ENCODE results near the gene C11orf71.

The C11orf71 gene, protein sequence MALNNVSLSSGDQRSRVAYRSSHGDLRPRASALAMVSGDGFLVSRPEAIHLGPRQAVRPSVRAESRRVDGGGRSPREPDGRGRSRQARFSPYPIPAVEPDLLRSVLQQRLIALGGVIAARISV

DNA sequence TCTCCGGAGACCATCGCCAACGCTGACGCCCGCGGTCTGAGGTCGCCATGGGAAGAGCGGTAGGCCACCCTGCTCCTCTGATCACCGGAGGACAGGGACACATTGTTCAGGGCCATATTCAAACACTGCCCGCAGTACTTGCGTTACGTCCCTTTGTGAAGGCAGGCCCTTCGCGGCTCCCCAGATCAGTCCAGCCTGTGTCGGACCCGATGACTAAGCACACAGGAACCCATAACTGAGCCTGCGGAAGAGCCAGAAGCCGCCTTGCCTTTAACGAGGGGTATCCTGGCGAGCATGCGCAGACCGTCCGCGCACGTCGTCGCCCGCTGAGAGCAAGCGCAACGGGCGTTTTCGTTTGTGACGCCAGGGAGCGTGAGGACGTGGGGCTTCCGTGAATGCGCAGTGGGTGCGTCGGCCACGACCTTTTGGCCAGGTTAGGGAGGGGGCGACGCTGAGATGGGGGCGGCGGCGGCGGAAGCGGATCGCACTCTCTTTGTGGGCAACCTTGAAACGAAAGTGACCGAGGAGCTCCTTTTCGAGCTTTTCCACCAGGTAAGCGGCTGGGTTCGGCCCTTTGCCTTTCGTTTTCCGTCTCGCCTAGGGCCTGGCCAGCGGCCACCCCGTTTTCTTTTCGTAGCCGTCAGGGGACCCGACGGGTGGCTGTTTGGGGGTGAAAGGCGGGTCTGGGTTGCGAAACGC lies at the start of gene C11orf71, which contains the start of gene RBM7:
Gene C11orf71 (minus strand): TSS at position 296 of the 699 bp plus-strand sequence. CDS start 180 bp downstream, at position 116.
Gene RBM7 (plus strand): TSS at position 451 of the 699 bp plus-strand sequence. CDS start 6 bp downstream, at position 457.
- DNase-seq (ENCODE audit: low read depth, low spot score), result peak; percentile 95

DNA sequence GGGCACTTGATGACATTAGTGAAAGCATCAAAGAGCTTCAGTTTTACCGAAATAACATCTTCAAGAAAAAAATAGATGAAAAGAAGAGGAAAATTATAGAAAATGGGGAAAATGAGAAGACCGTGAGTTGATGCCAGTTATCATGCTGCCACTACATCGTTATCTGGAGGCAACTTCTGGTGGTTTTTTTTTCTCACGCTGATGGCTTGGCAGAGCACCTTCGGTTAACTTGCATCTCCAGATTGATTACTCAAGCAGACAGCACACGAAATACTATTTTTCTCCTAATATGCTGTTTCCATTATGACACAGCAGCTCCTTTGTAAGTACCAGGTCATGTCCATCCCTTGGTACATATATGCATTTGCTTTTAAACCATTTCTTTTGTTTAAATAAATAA lies 49.5 kb upstream of the C11orf71 start:
- DNase-seq (ENCODE audit: low read depth, low spot score), result no peak

DNA sequence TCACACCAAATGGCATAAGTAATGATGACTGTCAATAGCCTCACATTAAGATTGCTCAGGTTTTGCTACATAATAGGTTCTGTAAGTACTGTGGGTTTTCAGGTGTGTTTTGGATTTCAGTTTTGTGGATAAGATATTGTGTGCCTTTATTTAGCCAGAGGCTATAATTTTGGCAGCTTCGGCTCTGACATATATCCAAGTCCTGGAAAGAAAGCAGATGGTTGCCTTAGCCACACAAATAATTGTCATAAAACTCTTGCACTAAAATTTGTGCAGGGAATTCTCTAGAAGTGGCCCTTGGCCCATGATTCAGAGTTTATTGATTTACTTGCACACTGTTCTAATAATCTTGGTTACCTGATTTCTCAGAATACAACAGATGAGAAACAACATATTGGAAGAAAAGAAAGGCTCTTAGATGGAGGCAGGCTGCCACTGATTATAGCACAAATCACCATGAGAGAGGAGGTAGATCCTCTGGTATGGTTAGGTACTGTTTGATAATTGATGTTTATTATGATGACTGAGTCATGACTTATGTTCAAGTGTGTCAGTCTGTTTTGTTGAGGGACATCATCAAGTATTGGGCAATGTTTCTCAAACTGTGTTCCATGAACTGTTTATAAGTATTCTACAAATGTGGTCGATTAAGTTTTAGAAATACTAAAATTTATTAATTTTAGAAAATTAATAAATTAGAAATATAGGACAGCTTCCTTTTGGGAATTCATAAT lies 48.6 kb upstream of the C11orf71 start:
- no peak for DNase-seq (ENCODE audit: low read depth, low spot score)

DNA sequence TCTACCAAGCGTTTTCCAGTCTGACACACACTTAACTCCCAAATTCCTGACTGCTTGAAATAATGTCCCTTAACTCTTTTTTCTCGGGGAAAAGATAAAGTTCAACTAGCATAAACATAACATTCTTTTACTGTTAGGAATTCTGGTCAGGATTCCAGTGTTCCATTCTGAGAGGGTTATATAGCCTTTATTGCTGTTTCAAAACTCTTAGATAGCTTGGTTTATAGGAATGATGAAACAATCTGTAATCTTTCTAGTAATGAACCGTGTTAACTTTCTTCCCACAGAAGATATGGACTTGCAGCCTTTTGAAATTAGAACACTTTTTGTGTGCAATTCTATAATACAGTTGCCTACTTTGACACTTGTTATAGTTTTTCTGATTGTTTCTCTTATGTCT lies 47.6 kb upstream of the C11orf71 start:
- no peak for DNase-seq (ENCODE audit: low read depth, low spot score)

DNA sequence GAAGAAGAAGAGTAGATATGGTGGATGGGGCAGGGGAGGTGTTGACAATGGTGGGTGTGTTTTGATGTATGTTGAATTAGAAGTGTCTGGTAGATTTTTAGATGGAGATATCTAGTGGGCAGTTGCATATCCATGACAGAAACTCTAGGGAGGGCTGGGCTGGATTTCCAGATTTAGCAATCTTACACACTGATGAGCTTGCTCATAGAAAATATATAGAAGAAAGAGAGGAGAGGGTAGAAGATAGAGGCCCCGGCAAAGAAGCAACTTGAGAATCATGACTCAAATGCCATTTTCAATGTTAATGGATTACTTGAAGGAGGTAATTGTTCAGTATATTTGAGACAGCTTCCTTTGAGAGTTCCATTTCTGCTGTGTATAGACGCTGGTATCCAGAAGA lies 47.1 kb upstream of the C11orf71 start:
- no peak for DNase-seq (ENCODE audit: low read depth, low spot score)

DNA sequence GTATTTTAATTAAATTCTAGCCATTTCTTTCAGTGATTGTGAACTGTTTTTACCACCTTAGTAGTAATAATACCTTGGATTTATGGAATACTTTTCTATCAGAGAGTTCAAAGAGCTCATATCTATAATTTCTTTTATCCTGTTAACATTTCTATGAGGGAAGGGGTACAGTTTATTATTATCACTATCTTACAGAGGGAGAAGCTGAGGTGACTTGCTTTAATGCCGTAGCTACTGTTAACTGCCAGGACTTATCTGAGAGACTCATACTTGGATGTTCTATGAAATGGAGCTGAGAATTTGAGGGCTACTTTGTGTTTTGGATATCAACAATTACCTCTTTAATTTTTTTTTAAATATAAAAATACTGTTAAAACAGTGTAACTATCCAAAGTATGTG lies 42.2 kb upstream of the C11orf71 start:
- no peak for DNase-seq (ENCODE audit: low read depth, low spot score)

DNA sequence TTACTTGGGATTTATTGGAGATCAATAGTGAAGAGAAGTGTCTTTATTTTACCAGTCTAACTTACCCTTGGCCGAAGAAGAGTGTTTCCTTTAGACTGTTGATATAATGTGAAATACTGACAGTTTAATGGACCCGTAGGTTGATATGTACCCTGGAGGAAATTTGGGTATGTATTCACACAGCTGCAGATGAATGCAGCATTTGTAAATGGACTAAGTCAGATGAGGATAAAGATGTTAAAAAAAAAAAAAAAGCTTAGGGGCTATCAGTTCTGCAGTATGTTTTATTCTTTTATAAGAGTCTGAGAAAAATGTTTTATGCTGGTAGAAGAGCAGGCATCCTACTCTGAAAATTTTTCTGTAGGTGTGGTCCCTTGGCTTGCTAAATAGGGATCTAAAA lies 41.6 kb upstream of the C11orf71 start:
- no peak for DNase-seq (ENCODE audit: low read depth, low spot score)

DNA sequence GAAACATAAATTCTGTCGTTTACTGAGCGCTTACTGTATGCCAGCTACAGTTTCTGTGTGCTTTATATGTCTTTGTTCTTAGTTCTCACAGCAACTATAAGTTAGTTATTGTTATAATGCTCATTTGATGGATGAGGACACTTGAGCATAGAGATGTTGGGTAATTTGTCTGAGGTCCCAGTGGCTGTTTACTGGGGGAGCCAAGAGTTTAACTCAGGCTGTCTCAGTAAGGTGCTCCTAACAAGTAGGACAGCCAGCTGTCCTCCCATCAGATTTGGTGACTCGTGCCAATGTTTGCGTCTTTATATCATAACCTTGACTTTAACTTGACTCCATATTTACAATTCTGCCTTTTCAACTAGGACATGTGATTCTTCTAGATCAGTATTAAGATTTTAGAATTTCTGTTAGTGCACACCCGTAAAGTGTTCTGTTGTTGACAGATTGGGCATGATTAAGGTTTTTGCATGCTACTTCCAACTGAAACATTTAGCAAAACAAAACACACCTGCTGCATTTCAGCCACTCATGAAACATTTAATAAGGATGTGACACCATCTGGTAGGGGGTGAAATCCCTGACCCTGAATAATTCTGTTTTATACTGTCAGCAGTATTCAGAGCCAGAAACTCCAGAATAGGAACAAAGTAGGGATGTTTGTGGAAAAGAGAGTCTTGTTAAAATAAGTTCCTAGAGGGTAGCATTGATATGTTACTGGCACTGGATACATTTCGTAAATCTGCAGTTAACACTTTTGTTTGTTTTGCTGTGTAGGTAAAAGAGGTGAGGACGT lies 40.9 kb upstream of the C11orf71 start:
- no peak for DNase-seq (ENCODE audit: low read depth, low spot score)

DNA sequence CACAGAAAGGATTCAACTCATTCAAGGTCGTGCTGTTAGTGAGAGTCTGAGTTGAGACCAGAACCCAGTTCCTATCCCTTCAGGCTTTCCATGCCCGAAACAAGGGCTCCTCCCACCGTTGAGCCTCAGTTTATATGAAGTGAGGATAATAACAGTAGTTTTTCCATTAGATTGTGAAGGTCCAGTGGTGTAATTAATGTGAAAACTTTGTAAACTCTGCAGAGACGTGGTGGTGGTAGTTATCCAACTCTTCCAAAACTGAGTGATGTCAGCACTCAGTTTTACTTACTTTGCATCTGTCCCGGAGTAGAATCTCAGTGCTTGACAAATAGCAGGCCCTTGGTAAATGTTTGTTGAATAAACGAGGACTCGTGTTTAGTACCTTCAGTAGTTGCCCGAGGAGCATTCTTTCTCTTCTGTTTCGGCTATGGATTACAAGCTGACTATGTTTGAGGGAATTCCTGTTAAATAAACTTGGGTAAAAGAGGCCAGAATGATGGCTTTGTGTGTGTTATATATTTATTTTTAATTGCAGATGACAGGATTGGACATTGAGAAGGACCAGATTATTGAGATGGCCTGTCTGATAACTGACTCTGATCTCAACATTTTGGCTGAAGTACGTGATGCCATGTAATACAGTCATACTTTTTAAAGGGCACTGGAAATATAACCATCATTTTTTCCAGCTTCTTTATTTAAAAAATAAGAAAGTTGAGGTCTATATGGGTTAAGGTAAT lies 40.0 kb upstream of the C11orf71 start:
- DNase-seq (ENCODE audit: low read depth, low spot score), result no peak

DNA sequence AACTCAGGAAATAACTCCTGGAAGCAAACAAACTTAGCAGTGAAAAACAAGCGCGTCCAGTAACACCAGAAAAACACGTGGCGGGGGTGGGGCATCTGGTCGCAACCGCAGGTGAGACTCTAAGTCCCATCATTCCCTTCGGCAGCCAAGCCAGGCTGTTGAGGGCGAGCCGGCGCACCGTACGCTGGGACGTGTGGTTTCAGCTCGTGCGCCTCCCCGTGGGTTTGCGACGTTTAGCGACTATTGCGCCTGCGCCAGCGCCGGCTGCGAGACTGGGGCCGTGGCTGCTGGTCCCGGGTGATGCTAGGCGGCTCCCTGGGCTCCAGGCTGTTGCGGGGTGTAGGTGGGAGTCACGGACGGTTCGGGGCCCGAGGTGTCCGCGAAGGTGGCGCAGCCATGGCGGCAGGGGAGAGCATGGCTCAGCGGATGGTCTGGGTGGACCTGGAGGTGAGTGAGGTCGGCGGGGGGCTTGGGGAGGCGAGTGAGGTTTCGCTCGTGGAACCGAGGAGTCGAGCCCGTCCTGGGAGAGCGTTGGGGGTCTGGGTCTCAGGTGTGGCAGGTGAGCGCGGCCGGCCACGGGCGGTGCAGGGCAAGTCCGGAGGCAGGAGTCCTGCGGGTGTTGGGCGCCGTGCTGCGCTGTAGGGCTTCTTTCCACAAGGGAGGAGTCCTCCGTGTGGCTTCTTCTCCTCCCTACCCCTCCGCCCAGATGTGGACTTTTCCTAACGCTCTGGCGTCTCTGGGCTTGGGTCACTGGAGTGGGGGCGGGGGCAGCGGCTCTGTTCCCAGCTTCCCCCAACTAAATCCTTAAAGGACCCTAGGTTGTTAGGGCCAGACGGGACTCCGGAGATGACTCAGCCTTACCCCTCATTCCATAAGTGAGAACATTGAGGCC lies 39.2 kb upstream of the C11orf71 start, which contains the start of gene REXO2:
Gene REXO2 (plus strand): TSS at position 239 of the 892 bp plus-strand sequence. CDS start 62 bp downstream, at position 301.
- peak; percentile 83 for DNase-seq (ENCODE audit: low read depth, low spot score)

DNA sequence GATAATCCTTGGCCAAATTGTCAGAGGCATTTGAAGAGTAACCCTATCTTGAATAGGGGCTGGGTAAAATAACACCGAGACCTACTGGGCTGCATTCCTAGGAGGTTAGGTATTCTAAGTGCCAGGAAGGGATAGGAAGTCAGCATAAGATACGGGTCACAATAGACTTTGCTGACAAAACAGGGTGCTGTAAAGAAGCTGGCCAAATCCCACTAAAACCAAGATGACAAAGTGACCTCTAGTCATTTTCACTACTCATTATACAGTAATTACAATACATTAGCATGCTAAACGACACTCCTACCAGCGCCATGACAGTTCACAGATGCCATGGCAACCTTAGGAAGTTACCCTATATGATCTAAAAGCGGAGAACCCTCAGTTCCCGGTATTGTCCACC lies 38.0 kb upstream of the C11orf71 start:
- DNase-seq (ENCODE audit: low read depth, low spot score), result no peak

DNA sequence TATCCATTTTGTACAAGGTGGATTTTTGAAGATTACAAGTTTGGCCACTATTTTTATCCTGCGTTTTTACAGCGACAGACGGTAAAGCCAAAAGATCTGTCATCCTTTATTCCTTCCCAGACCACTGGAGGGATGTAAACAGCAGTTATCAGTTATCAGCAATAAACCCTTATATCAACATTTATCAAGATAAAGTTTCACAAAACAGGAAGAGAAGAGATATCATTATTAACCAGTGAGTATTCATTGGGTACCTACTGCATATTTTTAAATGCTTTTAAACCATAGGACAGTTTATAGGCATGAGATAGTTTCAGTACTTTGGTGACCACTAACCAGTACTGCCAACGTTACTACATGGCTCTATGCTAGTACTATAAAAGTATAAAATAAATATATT lies 33.1 kb upstream of the C11orf71 start:
- no peak for DNase-seq (ENCODE audit: low read depth, low spot score)

DNA sequence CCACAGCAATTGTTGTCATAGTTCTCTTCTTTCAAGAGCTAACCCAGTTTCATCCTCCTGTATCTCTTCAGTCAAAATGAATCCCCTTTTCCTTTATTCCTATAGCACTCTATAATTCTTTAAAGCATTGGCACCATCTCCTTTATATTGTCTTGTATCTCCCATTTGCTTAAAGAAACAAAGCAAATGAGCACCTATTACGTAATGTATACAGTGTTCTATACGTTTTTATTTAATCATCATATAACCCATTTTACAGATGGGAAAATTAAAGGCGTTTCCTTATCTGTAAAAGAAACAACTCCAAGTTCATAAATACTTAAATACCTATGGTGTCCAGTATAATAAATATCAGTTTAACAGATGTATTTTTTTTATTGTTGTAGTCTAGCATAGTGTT lies 32.6 kb upstream of the C11orf71 start:
- DNase-seq (ENCODE audit: low read depth, low spot score), result no peak

DNA sequence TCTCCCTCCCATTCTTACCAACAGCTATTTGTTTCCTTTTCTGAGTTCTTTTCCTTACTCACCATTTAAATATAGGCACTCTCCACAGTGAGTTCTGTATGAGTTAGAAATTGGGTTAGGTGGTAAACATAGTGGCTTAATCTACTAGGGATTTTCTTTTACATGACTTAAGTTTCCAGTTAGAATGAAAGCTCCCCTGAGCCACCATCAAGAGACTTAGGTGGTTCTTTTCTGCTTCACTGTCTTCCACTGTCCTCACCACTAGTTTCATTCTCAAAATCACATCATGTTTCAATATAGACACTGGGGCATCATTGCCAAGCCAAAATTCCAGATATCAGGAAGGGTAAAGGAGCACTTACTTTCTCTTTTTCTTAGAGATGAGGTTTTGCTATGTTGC lies 30.0 kb upstream of the C11orf71 start:
- no peak for DNase-seq (ENCODE audit: low read depth, low spot score)

DNA sequence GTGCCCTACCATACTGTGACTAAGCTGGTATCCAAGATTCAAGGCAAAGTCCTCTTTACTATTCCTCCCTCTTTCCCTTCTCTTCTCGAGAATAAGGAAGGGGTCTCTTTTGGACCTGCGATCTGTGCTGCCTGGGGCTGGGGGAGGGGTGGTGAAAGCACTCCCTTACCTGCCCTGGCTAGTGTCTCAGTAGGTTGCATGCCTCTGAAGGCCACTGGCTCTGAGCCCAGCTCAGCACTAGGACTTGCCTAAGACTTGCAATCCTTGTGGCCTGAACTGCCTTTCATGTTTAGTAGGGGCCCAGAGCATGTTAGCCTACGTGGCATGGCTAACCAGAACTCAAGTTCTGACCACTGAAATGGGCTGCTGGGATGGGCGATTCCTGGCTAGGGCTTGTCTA lies 26.0 kb upstream of the C11orf71 start:
- no peak for DNase-seq (ENCODE audit: low read depth, low spot score)

DNA sequence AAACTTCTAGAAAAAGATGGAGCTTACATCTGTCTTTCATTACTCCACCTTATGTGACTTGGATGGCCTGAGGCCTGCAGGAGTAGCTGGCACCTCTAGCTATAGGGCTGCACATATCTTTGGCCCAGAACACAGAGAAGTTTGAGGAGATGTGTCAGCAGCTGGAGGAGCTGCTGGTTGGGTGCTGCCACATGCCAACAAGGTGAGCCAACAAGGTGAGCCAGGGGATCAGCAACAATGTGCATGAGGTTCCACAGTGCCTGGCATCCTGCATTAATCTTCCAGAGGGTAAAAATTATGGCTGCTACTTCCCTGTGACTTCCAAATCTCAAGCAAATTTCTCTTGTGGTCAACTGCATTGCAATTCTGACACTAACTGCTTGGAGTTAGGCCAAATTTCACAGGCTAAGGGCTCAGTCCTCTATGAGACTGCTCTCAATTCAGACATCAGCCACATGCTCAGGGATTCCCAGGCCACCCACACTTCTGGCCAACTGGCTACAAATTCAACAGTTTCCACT lies 16.2 kb upstream of the C11orf71 start:
- no peak for DNase-seq (ENCODE audit: low read depth, low spot score)

DNA sequence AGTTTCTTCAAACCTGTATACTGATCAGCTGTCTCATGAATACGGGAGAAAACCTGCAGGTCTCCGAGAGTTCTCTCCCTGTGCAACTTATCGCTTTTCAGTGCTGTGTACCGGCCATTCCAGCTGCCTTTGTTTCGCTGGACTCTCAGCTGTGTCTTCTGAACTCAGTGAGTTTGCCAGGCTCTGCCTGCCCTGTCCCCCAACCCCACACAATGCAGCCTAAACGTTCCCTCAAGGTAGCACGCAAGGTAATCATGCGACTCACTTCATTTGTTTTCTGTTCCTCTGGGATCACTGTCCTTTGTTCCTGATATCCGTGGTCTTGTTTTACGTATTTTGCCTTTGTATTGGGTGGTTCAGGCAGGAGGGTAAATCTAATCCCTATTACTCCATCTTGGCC lies 13.6 kb upstream of the C11orf71 start:
- DNase-seq (ENCODE audit: low read depth, low spot score), result no peak

DNA sequence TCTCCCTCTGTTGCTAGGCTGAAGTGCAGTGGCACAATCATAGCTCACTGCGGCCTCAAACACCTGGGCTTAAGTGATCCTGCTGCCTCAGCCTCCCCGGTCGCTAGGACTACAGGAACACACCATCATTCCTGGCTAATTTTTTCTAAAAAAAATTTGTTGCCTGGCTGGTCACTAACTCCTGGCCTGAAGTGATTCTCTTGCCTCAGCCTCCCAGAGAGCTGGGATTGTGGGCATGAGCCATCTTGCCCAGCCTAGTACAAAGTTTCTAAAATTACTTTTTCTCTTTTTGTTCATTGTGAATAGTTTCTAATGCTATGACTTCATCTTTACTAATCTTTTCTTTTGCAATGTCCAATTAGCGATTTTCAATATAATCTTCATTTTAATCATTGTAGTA lies 12.6 kb upstream of the C11orf71 start:
- DNase-seq (ENCODE audit: low read depth, low spot score), result no peak

DNA sequence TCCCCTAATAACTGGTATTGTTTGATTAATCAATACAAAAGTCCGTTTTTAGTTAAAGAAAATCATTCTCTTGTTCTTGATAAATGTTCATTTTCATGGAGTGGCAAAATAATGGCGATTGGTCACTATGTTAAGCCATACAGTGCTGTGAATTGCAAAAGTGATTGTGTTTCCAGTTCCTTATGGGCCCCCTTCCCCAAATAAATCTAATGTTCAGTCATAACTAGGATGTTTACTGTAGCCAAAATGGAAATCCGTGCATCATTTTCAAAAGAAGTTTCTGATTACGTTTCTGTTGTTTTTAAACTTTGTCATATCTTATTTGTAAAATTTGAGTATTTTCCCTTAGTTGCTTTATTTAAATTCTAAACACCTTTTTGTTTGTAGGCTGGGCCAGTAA lies 1.0 kb upstream of the C11orf71 start:
- DNase-seq (ENCODE audit: low read depth, low spot score), result no peak

DNA sequence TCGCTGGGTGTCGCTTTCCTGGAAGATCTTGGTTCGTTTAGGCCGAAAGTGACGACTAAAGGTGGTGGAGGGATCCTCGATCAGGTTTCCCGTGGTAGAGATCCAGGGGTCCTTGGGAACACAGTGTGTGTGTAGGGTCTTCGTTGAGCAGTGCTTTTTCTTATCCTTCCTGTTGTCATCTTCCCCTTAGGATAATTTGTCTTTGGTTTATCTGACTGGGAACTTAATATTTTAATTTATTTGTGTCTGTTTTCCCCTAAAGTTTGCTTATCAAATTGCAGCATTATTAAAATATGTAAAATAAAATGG lies 558 bp upstream of the C11orf71 start:
- no peak for DNase-seq (ENCODE audit: low read depth, low spot score)

All from activated naive CD8-positive, alpha-beta T cell treated with anti-CD3 and anti-CD28 coated beads, Interleukin-2, amount 50 U/mL, for 16 hours (primary cell).